ENCODE results near the gene EIF2D. TPM values are rescaled to one million over a fixed set of nuclear protein-coding genes. Genes with fewer than 3 reads are reported as not detected.

The EIF2D gene
- total and polyA plus RNA-seq, 2 of the 13 experiments (the other 11 are each of a cell fraction or from before 2014, with no cell fraction given): 45.1 to 64.9 TPM

- TF ChIP-seq KMT2A (CRISPR knock-in tag; IDR thresholded peaks at IDR 0.05) (peak; percentile 98), SATB2 (CRISPR knock-in tag; IDR thresholded peaks at IDR 0.05) (peak; percentile 88), CHD4 (IDR thresholded peaks at IDR 0.05; ENCODE audit: borderline replicate concordance, low read length) (no peak), HNF4G (IDR thresholded peaks at IDR 0.05; ENCODE audit: borderline replicate concordance, low read depth, low read length) (peak; percentile 49; the same call in 1 of the 2 replicates), HNF4G (CRISPR knock-in tag; IDR thresholded peaks at IDR 0.05; ENCODE audit: borderline replicate concordance, low read depth) (peak; percentile 76), ZNF251 (CRISPR knock-in tag; IDR thresholded peaks at IDR 0.05) (no peak), TCF7L2 (IDR thresholded peaks at IDR 0.05; ENCODE audit: low read depth, low read length) (no peak), PITX1 (CRISPR knock-in tag; IDR thresholded peaks at IDR 0.05) (peak; percentile 82), TOE1 (CRISPR knock-in tag; IDR thresholded peaks at IDR 0.05) (peak; percentile 97), ZNF407 (CRISPR knock-in tag; IDR thresholded peaks at IDR 0.05; ENCODE audit: not compliant biosample characterization) (peak; percentile 95), CCDC6 (CRISPR knock-in tag; IDR thresholded peaks at IDR 0.05) (peak; percentile 62; the same call in 1 of the 2 replicates), ZSCAN30 (CRISPR knock-in tag; IDR thresholded peaks at IDR 0.05) (peak; percentile 79; the same call in 1 of the 2 replicates), GABPB1 (CRISPR knock-in tag; IDR thresholded peaks at IDR 0.05) (peak; percentile 96)
Observed at GRCh38 chr1:206612129-206612876, at the start of gene EIF2D (continued).
